ENCODE measurements around the gene ABHD8. TPM values are rescaled to one million over a fixed set of nuclear protein-coding genes. Genes with fewer than 3 reads are reported as not detected.

The ABHD8 gene
- total RNA-seq, 4 donors from 2014 or later: 2.1 to 14.1 (median 5.6) TPM

DNA sequence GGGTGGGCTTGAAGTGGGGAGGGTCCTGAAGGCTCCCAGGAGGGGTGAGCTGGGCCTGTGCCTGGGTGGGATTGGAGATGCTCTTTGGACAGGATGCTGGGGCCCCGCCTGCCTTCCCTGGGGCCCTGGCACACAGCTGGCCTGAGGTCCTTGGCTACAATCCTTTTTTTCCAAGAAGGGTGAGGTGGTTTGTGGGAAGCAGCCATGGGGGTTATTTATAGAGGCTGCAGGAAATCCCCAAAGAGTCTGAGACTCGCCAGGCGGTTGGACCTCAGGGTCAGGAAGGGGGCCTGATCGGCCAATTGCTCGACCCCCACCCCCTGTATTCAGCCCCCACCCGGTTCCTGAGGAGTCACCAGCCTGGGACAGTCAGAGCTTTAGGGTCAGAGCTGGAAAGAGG is 44.1 kb upstream of the ABHD8 start:
- Histone ChIP-seq H3K27me3 (no peaks in the 10 kb centered on the region), H3K9me3 (no peaks in the 10 kb centered on the region), H3K27ac (peak overlapping the region; percentile 12 to 52 (median 30)), H3K4me3 (no peak overlapping the region), H3K4me1 (peaks cover 0 to 6% (median 0%) of the 10 kb centered on the region in 4 donors), H3K36me3 (no peaks in the 10 kb centered on the region)
- TF ChIP-seq POLR2A (IDR thresholded peaks at IDR 0.05): no peak
- TF ChIP-seq, protein P1, sequence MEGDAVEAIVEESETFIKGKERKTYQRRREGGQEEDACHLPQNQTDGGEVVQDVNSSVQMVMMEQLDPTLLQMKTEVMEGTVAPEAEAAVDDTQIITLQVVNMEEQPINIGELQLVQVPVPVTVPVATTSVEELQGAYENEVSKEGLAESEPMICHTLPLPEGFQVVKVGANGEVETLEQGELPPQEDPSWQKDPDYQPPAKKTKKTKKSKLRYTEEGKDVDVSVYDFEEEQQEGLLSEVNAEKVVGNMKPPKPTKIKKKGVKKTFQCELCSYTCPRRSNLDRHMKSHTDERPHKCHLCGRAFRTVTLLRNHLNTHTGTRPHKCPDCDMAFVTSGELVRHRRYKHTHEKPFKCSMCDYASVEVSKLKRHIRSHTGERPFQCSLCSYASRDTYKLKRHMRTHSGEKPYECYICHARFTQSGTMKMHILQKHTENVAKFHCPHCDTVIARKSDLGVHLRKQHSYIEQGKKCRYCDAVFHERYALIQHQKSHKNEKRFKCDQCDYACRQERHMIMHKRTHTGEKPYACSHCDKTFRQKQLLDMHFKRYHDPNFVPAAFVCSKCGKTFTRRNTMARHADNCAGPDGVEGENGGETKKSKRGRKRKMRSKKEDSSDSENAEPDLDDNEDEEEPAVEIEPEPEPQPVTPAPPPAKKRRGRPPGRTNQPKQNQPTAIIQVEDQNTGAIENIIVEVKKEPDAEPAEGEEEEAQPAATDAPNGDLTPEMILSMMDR (IDR thresholded peaks at IDR 0.05): no peak
- DNase-seq: no peak

DNA sequence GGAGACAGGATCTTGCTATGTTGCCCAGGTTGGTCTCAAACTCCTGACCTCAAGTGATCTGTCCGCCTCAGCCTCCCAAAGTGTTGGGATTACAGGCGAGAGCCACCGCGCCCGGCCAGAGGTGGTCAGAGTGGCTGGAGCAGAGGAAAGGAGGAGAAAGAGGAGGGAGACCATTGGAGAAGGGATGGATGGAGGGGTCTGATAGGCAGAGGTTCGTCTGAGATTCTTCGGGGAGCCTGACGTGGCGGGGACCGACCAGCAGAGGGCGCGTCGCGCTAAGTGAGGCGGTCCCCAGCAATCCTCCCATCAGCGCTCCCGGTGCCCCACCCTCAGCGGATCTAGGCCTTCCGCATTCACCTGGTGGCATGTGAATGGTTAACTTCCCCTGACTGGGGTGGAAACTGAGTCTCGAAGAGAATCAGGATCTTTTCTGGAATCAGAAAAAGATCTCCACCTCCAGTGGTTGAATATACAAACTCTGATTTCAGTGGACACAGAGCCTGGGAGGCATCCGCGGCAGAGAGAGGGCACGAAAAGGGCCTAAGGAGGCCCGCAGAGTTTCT is 43.0 kb upstream of the ABHD8 start:
- TF ChIP-seq, protein P1 (IDR thresholded peaks at IDR 0.05): peak; percentile 89 to 94 (median 90)
- no peak for TF ChIP-seq POLR2A (IDR thresholded peaks at IDR 0.05)
- no peaks in the 10 kb centered on the region for H3K36me3 ChIP-seq
- no peaks in the 10 kb centered on the region for H3K27me3 ChIP-seq
- peak overlapping the region in 2 of 4 donors; percentile 3 to 17 for H3K27ac ChIP-seq
- peaks cover 0 to 6% (median 0%) of the 10 kb centered on the region in 4 donors for H3K4me1 ChIP-seq
- no peak overlapping the region for H3K4me3 ChIP-seq
- no peaks in the 10 kb centered on the region for H3K9me3 ChIP-seq
- peak; percentile 72 to 92 (median 85) for DNase-seq

DNA sequence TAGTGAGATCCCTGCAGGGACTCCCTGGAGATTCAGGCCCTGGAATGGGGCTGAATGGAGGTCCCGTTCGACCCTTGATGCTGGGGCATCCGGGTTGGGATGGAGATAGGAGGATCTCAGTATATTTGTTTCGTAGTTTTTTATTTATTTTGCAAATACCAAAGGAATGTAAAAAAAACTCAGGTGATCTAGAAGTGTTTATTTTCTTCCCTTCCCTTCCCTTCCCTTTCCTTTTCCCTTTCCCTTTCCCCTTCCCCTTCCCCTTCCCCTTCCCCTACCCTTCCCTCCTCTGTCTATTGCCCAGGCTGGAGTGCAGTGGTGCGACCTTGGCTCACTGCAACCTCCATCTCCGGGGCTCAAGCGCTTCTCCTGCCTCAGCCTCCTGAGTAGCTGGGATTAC is 38.6 kb upstream of the ABHD8 start:
- Histone ChIP-seq H3K27ac (no peak overlapping the region), H3K9me3 (no peaks in the 10 kb centered on the region), H3K36me3 (no peaks in the 10 kb centered on the region), H3K4me3 (no peak overlapping the region), H3K27me3 (no peaks in the 10 kb centered on the region), H3K4me1 (peaks cover 0 to 15% (median 6%) of the 10 kb centered on the region in 4 donors)
- TF ChIP-seq, protein P1 (IDR thresholded peaks at IDR 0.05): no peak
- no peak for TF ChIP-seq POLR2A (IDR thresholded peaks at IDR 0.05)
- no peak for DNase-seq

DNA sequence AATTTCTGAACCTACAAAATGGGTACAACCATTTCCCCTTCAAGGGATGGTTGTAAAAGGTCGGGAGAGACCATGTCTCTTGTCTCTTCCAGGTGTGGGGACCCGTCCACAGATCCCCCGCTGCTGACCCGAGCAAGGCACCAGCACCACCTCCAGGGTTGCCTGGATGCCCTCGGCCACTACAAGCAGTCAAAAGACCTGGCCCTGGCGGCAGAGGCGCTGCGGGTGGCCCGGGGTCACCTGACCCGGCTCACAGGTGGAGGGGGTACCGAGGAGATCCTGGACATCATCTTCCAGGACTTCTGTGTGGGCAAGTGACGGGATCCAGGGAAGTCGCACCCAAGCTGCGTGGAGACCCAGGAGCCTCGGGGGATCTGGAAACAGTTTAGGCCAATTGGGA is 38.2 kb upstream of the ABHD8 start:
- no peaks in the 10 kb centered on the region for H3K9me3 ChIP-seq
- no peak overlapping the region for H3K4me3 ChIP-seq
- no peak overlapping the region for H3K27ac ChIP-seq
- no peaks in the 10 kb centered on the region for H3K36me3 ChIP-seq
- no peak for DNase-seq
- TF ChIP-seq, protein P1 (IDR thresholded peaks at IDR 0.05): no peak
- no peak for TF ChIP-seq POLR2A (IDR thresholded peaks at IDR 0.05)
- H3K27me3 ChIP-seq: no peaks in the 10 kb centered on the region
- peaks cover 0 to 11% (median 6%) of the 10 kb centered on the region in 4 donors for H3K4me1 ChIP-seq

DNA sequence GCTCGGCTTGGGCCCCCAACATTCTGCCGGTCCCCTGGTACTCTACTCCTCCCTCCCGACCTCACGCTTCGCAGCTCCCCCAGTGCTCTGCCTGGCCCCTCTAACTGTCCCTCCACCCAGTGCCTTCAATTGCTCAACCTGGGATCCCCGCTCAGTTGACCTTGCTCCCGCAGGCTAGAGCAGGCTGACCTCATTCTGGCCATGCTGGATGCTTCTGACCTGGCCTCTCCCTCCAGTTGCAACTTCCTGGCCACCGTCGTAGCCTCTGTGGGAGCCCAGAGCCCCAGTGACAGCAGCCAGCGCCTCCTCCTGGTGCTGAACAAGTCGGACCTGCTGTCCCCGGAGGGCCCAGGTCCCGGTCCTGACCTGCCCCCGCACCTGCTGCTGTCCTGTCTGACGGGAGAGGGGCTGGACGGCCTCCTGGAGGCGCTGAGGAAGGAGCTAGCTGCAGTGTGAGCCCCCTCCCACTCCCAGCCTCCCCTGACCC is 37.7 kb upstream of the ABHD8 start:
- Histone ChIP-seq H3K27me3 (no peaks in the 10 kb centered on the region), H3K4me1 (peaks cover 0 to 10% (median 6%) of the 10 kb centered on the region in 4 donors), H3K27ac (peak overlapping the region in 1 of 4 donors; percentile 59), H3K9me3 (no peaks in the 10 kb centered on the region), H3K4me3 (peak overlapping the region in 1 of 4 donors; percentile 38), H3K36me3 (no peaks in the 10 kb centered on the region)
- no peak for DNase-seq
- TF ChIP-seq, protein P1 (IDR thresholded peaks at IDR 0.05): no peak
- TF ChIP-seq POLR2A (IDR thresholded peaks at IDR 0.05): no peak

All from Peyer's patch (tissue), 4 donors.